ENCODE data around the gene STRN.

GRCh38 chr2:36834203-36834602 is 132.1 kb downstream of the STRN start:
- TF ChIP-seq CTCF (IDR thresholded peaks at IDR 0.05) (no peak), POLR2A (IDR thresholded peaks at IDR 0.05) (no peak)

All from thyroid gland (tissue), 4 donors.